ENCODE measurements around the gene SUN3.

The SUN3 gene

DNA sequence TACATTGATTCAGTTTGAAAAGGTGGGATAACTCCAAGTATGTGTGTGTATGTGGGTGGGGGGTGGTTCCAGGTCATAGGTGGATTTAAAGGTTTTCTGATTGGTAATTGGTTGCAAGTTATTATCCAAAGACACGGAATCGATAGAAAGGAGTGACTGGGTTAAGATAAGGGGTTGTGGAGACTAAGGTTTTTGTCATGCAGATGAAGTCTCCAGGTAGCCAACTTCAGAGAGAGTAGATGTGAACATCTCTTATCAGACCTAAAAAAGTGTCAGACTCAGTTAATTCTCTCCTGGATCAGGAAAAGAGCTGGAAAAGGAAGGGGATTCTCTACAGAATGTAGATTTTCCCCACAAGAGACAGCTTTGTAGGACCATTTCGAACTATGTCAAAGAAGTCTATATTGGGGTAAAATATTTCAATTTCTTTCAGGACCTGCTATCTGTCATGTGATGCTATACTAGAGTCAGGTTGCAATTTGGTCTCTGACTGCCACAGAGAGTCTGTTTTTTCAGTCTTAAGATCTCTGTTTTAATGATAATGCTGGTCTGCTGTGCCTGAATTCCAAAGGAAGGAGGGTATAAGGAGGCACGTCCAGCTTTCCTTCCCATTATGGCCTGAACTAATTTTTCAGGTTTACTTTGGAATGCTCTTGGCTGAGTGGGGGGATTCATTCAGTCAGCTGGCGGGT is 10.1 kb upstream of the SUN3 start:
- TF ChIP-seq POLR2AphosphoS5 (IDR thresholded peaks at IDR 0.05; ENCODE audit: low read depth, low read length): no peak
- no peak for TF ChIP-seq PAX5 (IDR thresholded peaks at IDR 0.05; ENCODE audit: insufficient read depth, low read length, severe bottlenecking)
- no peak for TF ChIP-seq SPI1 (IDR thresholded peaks at IDR 0.05; ENCODE audit: low read depth, low read length)
- no peak for TF ChIP-seq POLR2A (IDR thresholded peaks at IDR 0.05; ENCODE audit: low read depth, low read length)
- no peak for TF ChIP-seq POU2F2 (IDR thresholded peaks at IDR 0.05; ENCODE audit: low read depth, low read length)
- no peak for TF ChIP-seq TAF1 (IDR thresholded peaks at IDR 0.05; ENCODE audit: low read depth, low read length)
- DNase-seq (ENCODE audit: insufficient read length, low spot score) (no peak), FAIRE-seq (no peak)

DNA sequence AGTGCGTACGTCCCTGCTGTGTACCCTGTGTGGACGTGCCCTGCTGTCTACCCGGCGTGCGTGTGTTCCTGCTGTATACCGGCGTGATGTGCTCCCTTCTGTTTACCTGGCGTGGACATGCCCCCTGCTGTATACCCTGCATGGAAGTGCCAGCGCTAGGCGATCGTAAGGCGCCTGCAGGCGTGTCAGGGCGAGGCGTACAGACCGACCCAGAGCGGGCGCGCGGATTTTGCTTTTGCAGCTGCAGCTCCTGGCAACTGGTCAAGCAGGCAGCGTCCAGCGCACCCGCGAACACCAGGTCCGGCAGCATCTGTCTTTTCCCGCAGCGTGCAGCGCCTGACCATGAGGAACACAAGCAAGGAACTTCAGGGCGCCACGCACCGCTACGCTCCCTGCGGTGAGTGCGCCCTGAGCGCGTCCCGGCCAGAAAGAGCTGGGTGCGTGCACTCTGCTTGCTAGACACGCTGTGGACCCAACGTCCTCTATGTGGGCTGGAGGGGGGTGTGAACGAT is 7.1 kb upstream of the SUN3 start:
- DNase-seq (ENCODE audit: insufficient read length, low spot score) (no peak), FAIRE-seq (peak; percentile 38)
- TF ChIP-seq POLR2AphosphoS5 (IDR thresholded peaks at IDR 0.05; ENCODE audit: low read depth, low read length): no peak
- no peak for TF ChIP-seq PAX5 (IDR thresholded peaks at IDR 0.05; ENCODE audit: insufficient read depth, low read length, severe bottlenecking)
- no peak for TF ChIP-seq POLR2A (IDR thresholded peaks at IDR 0.05; ENCODE audit: low read depth, low read length)
- no peak for TF ChIP-seq SPI1 (IDR thresholded peaks at IDR 0.05; ENCODE audit: low read depth, low read length)
- TF ChIP-seq TAF1 (IDR thresholded peaks at IDR 0.05; ENCODE audit: low read depth, low read length): no peak
- no peak for TF ChIP-seq POU2F2 (IDR thresholded peaks at IDR 0.05; ENCODE audit: low read depth, low read length)

DNA sequence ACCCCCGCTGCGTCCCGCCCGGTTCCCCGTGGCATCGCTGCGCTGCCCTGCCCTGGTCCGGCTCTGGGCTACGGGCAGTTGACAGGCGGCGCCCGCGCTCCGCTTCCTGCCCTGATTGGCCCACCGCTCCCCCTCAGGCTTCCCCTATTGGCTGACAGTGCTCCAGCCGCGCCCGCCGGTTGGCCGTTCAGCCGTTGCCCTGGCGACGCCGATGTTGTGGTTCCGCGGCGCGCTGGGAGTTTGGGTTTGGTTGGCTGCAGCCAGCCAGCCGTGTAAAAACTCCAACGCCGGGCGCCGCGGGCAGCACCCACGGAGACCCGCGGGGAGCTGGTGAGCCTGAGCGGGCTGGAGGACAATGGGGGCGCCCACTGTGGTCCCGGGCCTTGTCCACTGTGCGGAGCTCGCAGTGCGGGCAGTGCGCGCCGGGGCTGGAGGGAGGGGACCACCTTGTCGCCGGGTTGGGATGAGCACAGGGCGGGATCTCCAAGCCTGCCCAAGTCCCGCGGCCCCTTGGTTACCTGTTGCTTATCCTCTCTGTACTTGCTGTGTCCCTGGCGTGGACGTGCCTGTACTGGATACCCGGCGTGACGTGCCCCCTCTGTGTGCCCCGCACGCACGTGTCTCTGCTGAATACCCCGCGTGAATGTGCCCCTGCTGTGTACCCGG is 6.5 kb upstream of the SUN3 start, which contains the start of gene C7orf57:
Gene C7orf57 (plus strand): TSS at position 243 of the 666 bp plus-strand sequence. CDS start 766 bp downstream, outside the sequence.
- peak; percentile 87 for DNase-seq (ENCODE audit: insufficient read length, low spot score)
- peak; percentile 89 for FAIRE-seq
- TF ChIP-seq PAX5 (IDR thresholded peaks at IDR 0.05; ENCODE audit: insufficient read depth, low read length, severe bottlenecking) (peak; percentile 14), SPI1 (IDR thresholded peaks at IDR 0.05; ENCODE audit: low read depth, low read length) (no peak)

DNA sequence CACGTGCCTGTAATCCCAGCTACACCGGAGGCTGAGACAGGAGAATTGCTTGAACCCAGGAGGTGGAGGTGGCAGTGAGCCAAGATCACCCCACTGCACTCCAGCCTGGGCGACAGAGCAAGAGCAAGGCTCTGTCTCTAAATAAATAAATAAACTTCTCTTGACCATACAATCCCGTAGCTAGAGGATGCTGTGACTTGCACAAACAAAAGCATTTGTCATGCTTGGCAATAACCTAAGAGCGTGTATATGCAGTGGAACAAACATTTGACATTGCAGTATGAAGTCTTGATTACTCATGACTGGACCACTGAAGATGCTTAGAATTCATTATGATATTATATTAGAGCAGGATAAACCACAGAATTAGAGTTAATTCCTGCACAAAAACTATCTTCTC is 5.0 kb upstream of the SUN3 start:
- DNase-seq (ENCODE audit: insufficient read length, low spot score): no peak
- no peak for FAIRE-seq
- no peak for TF ChIP-seq POLR2AphosphoS5 (IDR thresholded peaks at IDR 0.05; ENCODE audit: low read depth, low read length)
- TF ChIP-seq TAF1 (IDR thresholded peaks at IDR 0.05; ENCODE audit: low read depth, low read length): no peak
- TF ChIP-seq SPI1 (IDR thresholded peaks at IDR 0.05; ENCODE audit: low read depth, low read length): no peak
- TF ChIP-seq PAX5 (IDR thresholded peaks at IDR 0.05; ENCODE audit: insufficient read depth, low read length, severe bottlenecking): no peak
- TF ChIP-seq POU2F2 (IDR thresholded peaks at IDR 0.05; ENCODE audit: low read depth, low read length): no peak
- no peak for TF ChIP-seq POLR2A (IDR thresholded peaks at IDR 0.05; ENCODE audit: low read depth, low read length)

GRCh38 chr7:48031111-48031510 is 2.2 kb upstream of the SUN3 start:
- TF ChIP-seq TAF1 (IDR thresholded peaks at IDR 0.05; ENCODE audit: low read depth, low read length): no peak
- no peak for TF ChIP-seq POLR2AphosphoS5 (IDR thresholded peaks at IDR 0.05; ENCODE audit: low read depth, low read length)
- no peak for TF ChIP-seq POU2F2 (IDR thresholded peaks at IDR 0.05; ENCODE audit: low read depth, low read length)
- no peak for TF ChIP-seq SPI1 (IDR thresholded peaks at IDR 0.05; ENCODE audit: low read depth, low read length)
- no peak for TF ChIP-seq PAX5 (IDR thresholded peaks at IDR 0.05; ENCODE audit: insufficient read depth, low read length, severe bottlenecking)
- TF ChIP-seq POLR2A (IDR thresholded peaks at IDR 0.05; ENCODE audit: low read depth, low read length): no peak
- DNase-seq (ENCODE audit: insufficient read length, low spot score): no peak
- FAIRE-seq: no peak

DNA sequence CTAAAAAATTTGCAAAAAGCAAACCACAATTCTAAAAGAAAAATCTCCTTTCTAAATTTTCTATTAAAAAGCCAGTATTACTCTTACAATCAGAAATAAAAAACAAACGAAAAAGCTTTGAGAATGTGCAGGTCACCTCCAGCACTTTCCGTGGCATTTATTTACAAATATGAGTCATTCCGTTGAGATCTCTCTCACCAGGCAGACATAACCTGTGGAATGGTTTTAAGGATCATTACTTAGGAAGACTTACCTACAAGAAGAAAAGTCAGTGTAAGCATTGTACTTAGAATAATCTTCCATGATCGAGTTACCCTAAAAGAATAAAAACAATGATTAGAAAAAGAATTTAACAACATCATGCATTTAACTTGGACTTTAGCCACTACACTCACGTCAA is 3.3 kb downstream of the SUN3 start:
- TF ChIP-seq TAF1 (IDR thresholded peaks at IDR 0.05; ENCODE audit: low read depth, low read length): no peak
- TF ChIP-seq POU2F2 (IDR thresholded peaks at IDR 0.05; ENCODE audit: low read depth, low read length): no peak
- no peak for TF ChIP-seq PAX5 (IDR thresholded peaks at IDR 0.05; ENCODE audit: insufficient read depth, low read length, severe bottlenecking)
- no peak for TF ChIP-seq POLR2AphosphoS5 (IDR thresholded peaks at IDR 0.05; ENCODE audit: low read depth, low read length)
- no peak for TF ChIP-seq SPI1 (IDR thresholded peaks at IDR 0.05; ENCODE audit: low read depth, low read length)
- no peak for TF ChIP-seq POLR2A (IDR thresholded peaks at IDR 0.05; ENCODE audit: low read depth, low read length)
- no peak for DNase-seq (ENCODE audit: insufficient read length, low spot score)
- no peak for FAIRE-seq

DNA sequence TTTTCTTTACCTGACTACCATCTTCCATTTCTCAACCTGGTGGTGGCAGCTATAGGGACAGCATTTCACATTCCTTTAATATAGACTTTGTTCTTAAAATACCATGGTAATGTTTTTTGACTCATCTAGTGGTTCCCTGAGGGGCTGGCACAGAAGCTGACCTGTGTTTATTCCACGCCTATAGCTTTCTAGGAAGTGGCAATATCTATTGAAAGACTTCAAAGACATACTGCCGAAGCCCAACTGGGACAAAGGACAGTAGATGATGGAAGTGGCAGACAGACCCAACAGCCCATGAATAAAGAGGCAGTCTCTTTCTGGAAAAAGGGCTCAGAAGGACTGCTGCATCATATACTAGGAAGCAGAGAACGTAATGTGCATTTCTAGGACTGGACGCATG is 11.2 kb downstream of the SUN3 start:
- no peak for DNase-seq (ENCODE audit: insufficient read length, low spot score)
- TF ChIP-seq POLR2A (IDR thresholded peaks at IDR 0.05; ENCODE audit: low read depth, low read length) (no peak), TAF1 (IDR thresholded peaks at IDR 0.05; ENCODE audit: low read depth, low read length) (no peak), SPI1 (IDR thresholded peaks at IDR 0.05; ENCODE audit: low read depth, low read length) (no peak), POU2F2 (IDR thresholded peaks at IDR 0.05; ENCODE audit: low read depth, low read length) (no peak), PAX5 (IDR thresholded peaks at IDR 0.05; ENCODE audit: insufficient read depth, low read length, severe bottlenecking) (no peak), POLR2AphosphoS5 (IDR thresholded peaks at IDR 0.05; ENCODE audit: low read depth, low read length) (no peak)
- FAIRE-seq: no peak

DNA sequence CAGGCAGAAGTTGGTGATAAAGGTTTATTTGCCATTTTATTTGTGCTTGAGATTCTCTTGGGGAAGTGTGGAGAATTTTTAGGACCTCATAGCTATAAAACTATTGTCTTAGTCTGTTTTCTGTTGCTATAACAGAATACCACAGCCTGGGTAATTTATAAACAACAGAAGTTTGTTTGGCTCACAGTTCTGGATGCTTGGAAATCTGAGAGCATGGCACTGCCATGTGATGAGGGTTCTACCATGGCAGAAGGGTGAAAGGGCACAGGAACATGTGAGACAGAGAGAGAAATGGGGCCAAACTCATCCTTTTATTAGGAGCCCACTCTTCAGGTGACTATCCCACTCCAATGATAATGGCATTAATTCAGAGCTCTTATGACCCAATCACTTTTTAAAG is 12.3 kb downstream of the SUN3 start:
- FAIRE-seq: no peak
- DNase-seq (ENCODE audit: insufficient read length, low spot score): no peak
- TF ChIP-seq SPI1 (IDR thresholded peaks at IDR 0.05; ENCODE audit: low read depth, low read length): no peak
- no peak for TF ChIP-seq PAX5 (IDR thresholded peaks at IDR 0.05; ENCODE audit: insufficient read depth, low read length, severe bottlenecking)
- no peak for TF ChIP-seq TAF1 (IDR thresholded peaks at IDR 0.05; ENCODE audit: low read depth, low read length)
- TF ChIP-seq POU2F2 (IDR thresholded peaks at IDR 0.05; ENCODE audit: low read depth, low read length): no peak
- no peak for TF ChIP-seq POLR2AphosphoS5 (IDR thresholded peaks at IDR 0.05; ENCODE audit: low read depth, low read length)
- no peak for TF ChIP-seq POLR2A (IDR thresholded peaks at IDR 0.05; ENCODE audit: low read depth, low read length)

GRCh38 chr7:48011951-48012350 is 17.0 kb downstream of the SUN3 start:
- FAIRE-seq (peak; percentile 13), DNase-seq (ENCODE audit: insufficient read length, low spot score) (no peak)
- TF ChIP-seq POLR2A (IDR thresholded peaks at IDR 0.05; ENCODE audit: low read depth, low read length): no peak
- TF ChIP-seq POU2F2 (IDR thresholded peaks at IDR 0.05; ENCODE audit: low read depth, low read length): no peak
- TF ChIP-seq PAX5 (IDR thresholded peaks at IDR 0.05; ENCODE audit: insufficient read depth, low read length, severe bottlenecking): no peak
- TF ChIP-seq TAF1 (IDR thresholded peaks at IDR 0.05; ENCODE audit: low read depth, low read length): no peak
- TF ChIP-seq POLR2AphosphoS5 (IDR thresholded peaks at IDR 0.05; ENCODE audit: low read depth, low read length): no peak
- TF ChIP-seq SPI1 (IDR thresholded peaks at IDR 0.05; ENCODE audit: low read depth, low read length): no peak

All from GM12891 (cell line).